Coronary artery (tissue), 2 donors: ENCODE measurements around the gene ADH1A.
A peak's percentile ranks its signal among the peaks of the same experiment; 100 is the strongest.
"Not testable (repeated sequence)": the region's sequence is repeated elsewhere in the genome, so short reads cannot be mapped to it uniquely, and the experiment has no call there.

Experiments
- DNase-seq: peaks from one replicate; pipeline ENCODE4 v3.0.0-alpha.2; 2017; ENCODE audit warnings: low spot score
- H3K27ac ChIP-seq, 2 donors: fragments of 200-600 bp; sonication (generic); one replicate each; pipeline ENCODE4 v1.5.1; 2016 to 2019
- H3K4me3 ChIP-seq: fragments of 200-600 bp; sonication (generic); 2 replicates; pipeline ENCODE4 v1.5.1; 2016; ENCODE audit warnings: mild to moderate bottlenecking, moderate library complexity
- TF ChIP-seq, protein P1 (sequence below): fragments of 200-600 bp; sonication (generic); IDR thresholded peaks from one replicate; pipeline ENCODE4 v1.5.1; 2019; ENCODE audit warnings: antibody characterized with exemption

Gene ADH1A

DNA sequence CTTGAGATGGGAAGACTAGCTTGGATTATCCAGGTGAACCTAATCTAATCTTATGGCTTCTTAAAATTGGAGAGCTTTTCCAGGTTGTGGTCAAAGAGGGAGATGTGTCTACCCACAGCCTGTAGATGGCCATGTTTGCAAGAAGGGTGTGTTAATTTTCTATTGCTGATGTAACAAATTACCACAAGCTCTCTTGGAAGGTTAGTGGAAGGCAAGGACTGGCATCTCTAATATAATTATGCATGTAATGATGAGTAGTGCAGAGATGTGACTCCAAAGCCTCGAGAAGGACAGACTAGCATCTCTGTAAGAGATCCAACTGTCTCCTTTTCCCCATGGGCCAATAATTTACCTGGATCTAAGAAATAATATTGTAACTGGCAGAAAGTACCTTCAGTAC, 33.6 kb upstream of the ADH1A start:
- TF ChIP-seq, protein P1, sequence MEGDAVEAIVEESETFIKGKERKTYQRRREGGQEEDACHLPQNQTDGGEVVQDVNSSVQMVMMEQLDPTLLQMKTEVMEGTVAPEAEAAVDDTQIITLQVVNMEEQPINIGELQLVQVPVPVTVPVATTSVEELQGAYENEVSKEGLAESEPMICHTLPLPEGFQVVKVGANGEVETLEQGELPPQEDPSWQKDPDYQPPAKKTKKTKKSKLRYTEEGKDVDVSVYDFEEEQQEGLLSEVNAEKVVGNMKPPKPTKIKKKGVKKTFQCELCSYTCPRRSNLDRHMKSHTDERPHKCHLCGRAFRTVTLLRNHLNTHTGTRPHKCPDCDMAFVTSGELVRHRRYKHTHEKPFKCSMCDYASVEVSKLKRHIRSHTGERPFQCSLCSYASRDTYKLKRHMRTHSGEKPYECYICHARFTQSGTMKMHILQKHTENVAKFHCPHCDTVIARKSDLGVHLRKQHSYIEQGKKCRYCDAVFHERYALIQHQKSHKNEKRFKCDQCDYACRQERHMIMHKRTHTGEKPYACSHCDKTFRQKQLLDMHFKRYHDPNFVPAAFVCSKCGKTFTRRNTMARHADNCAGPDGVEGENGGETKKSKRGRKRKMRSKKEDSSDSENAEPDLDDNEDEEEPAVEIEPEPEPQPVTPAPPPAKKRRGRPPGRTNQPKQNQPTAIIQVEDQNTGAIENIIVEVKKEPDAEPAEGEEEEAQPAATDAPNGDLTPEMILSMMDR, result no peak
- Histone ChIP-seq H3K27ac (peak overlapping the region; percentile 67 to 92), H3K4me3 (peak overlapping the region; percentile 5)
- DNase-seq, result no peak

- no peak for DNase-seq
- no peak overlapping the region for H3K4me3 ChIP-seq
- H3K27ac ChIP-seq, result peak overlapping the region; percentile 67 to 92
- TF ChIP-seq, protein P1, result no peak
Measured at GRCh38 chr4:99323756-99324155, 33.0 kb upstream of the ADH1A start.

DNA sequence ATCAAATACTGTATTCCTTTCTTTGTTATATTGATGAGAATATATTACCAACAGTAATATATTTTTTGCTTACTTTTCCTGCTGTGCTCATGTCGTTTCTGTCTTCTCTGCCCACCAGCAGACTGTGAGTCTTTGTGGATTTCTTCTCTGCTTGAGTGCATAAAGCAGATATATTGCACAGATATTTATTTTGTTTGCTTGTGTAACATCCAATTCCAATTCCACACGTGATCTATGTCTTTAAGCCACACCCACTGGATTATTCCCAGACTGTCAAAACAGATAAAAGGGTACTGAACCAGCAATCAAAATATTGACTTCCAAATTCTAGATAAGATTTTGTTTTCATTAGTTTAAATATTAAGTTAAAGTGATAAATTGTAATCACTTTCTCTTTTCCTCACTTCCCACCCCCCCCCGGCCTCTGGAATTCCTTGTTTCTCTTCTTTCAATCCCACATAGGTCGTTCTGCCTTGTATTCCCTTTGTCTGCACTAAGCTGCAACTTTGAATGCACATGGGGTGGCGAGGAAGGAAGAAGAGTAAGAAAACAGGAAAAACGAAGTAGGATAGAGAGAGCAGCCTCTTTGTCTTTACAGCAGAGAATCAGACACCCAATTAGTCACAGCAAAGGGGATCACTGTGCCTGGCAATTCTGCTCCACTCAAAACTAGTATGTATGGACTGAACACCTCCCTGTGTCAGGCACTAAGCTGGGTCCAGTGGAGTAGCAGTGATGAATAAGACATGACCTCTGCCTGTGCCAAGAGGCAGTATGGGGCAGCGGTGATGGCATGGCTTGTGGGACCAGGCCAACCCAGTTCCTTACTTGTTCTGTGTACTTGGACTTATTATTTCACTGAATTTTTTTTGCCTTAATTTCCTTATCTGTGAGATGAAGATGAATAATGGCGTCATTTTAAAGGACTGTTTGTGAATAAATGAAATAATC, 30.7 kb upstream of the ADH1A start, which contains the start of gene ADH1B:
TSS of gene ADH1B (minus strand) at position 161 of the 951 bp plus-strand sequence. CDS start at position 91, 70 bp downstream.
- TF ChIP-seq, protein P1, result no peak
- H3K4me3 ChIP-seq, result peak within 1 kb of the TSS; percentile 69
- DNase-seq, result no peak
- peak within 1 kb of the TSS; percentile 67 to 92 for H3K27ac ChIP-seq

DNA sequence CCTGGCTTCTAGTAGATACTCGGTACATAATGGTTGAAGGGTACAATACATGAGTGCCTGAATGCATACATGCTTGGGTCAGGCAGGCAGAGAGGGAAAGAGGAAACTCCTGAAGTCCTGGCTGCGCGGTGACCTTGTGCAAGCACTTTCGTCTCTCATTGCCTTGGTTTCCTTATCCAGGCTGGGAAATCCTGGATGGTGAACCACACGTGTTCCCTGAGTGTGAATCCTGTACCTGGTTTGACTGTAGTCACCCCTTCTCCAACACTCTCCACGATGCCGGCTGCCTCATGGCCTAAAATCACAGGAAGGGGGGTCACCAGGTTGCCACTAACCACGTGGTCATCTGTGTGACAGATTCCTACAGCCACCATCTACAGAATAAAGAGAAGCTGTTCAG, 27.0 kb upstream of the ADH1A start:
- H3K27ac ChIP-seq, result peak overlapping the region; percentile 44 to 84
- peak overlapping the region; percentile 69 for H3K4me3 ChIP-seq
- DNase-seq, result not testable (repeated sequence)

DNA sequence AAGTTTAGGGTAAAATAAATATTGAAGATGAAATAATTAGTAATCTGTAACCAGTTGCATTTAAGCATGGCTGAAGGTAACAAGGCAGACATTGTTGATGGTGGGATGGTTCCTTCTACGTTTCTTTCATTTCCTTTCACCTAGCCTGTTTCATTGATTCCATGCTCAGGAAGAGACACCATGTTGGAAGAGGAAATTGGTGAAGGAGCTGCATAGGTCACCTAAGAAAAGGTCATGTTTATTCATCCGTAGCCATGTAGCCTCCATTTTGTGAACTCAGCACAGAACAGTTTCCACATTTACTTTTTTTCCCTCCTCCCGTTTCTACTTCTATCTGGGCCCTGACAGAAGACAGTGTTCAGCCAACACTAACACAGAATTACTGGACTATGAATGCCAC, 26.6 kb upstream of the ADH1A start:
- DNase-seq, result no peak
- TF ChIP-seq, protein P1, result no peak
- Histone ChIP-seq H3K27ac (peak overlapping the region; percentile 44 to 84), H3K4me3 (peak overlapping the region; percentile 69)

DNA sequence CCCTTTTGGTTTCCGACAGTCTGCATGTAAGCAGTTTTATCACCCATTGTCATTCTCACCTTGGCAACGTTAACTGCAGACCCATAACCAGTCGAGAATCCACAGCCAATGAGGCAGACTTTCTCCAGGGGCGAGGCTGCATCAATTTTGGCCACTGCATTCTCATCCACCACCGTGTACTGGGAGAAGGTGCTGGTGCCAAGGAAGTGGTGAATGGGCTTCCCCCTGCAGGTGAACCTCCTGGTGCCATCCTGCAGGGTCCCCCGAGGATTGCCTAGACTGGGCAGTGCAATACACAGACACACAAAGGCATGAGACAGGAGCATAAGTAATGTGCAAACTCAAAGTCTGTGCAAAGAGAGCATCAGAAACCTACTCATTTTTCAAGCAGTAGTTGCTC, 25.1 kb upstream of the ADH1A start:
- peak overlapping the region; percentile 49 for H3K4me3 ChIP-seq
- peak overlapping the region in 1 of 2 donors; percentile 37 for H3K27ac ChIP-seq
- TF ChIP-seq, protein P1, result no peak
- DNase-seq, result no peak

- Histone ChIP-seq H3K4me3 (peak overlapping the region; percentile 37), H3K27ac (peak overlapping the region in 1 of 2 donors; percentile 18)
- TF ChIP-seq, protein P1, result no peak
- DNase-seq, result no peak
Measured at GRCh38 chr4:99314211-99314610, 23.4 kb upstream of the ADH1A start.
